Pancreas (tissue), 10 donors: ENCODE data around the gene CEBPZOS. TPM values are rescaled to one million over a fixed set of nuclear protein-coding genes. Genes with fewer than 3 reads are reported as not detected.

ENCODE experiments used
- ATAC-seq, 4 donors: fragments of 200-7000 bp; cut with Tn5 transposase; one replicate each; pipeline versions ENCODE4 v1.8.0 to v1.9.1; 2020; ENCODE audit warnings: mild to moderate bottlenecking in 4 of 4, moderate library complexity in 4 of 4
- DNase-seq, 6 donors: peaks; one replicate each; pipeline ENCODE4 v3.0.0-alpha.2; 2020
- FAIRE-seq: peaks from 2 replicates; lab custom pipeline; 2012; peaks lifted over from hg19 to GRCh38; lab: Jason Lieb, UNC
- H3K27ac ChIP-seq, 4 donors: fragments of 200-600 bp; sonication (generic); 1 replicate in 3 of 4; 2 replicates in 1 of 4; pipeline versions ENCODE4 v1.5.0 to v1.8.0; 2020
- H3K27me3 ChIP-seq, 4 donors: fragments of 200-600 bp; one replicate each; pipeline ENCODE4 v1.8.0; 2021
- H3K36me3 ChIP-seq, 3 donors: fragments of 200-600 bp; sonication (generic) in 1 of 3; one replicate each; pipeline versions ENCODE4 v1.5.0 to v1.8.0; 2020 to 2021
- H3K4me1 ChIP-seq, 3 donors: fragments of 200-600 bp; one replicate each; pipeline ENCODE4 v1.8.0; 2021
- H3K4me3 ChIP-seq, 4 donors: fragments of 200-600 bp; sonication (generic) in 2 of 4; one replicate each; pipeline versions ENCODE4 v1.5.0 to v1.8.0; 2020 to 2021
- H3K9me3 ChIP-seq, 4 donors: fragments of 200-600 bp; one replicate each; pipeline ENCODE4 v1.8.0; 2021
- CTCF ChIP-seq, 4 donors: fragments of 200-600 bp; sonication (generic) in 3 of 4; IDR thresholded peaks; one replicate each; pipeline versions ENCODE4 v1.5.0 to v1.8.0; 2021; ENCODE audit warnings: antibody characterized with exemption in 4 of 4
- WGBS, 2 donors: extraction: QIAGEN DNeasy Blood & Tissue Kit; methylation state at CpG; one replicate each; pipeline ENCODE4 v1.1.7; 2013; 5-methylcytosine and 5-hydroxymethylcytosine counted together
- intact Hi-C, 3 donors: fragments of 100-400 bp; cut with DNase I; formaldehyde crosslinking; loops; one replicate each; pipeline versions ENCODE4 v1.11.1 to v1.14.2; 2022
- polyA plus RNA-seq, 2 donors: library from polyadenylated mRNA; stranded (reverse); fragments of 200-250 nt; gene quantifications; one replicate each; pipeline ENCODE4 v1.2.3, GENCODE V29; 2013
- total RNA-seq, 6 donors: library from RNA; stranded (reverse); fragmentation: NEBNext Ultra II Directional in 4 of 6; extraction: Animal tissue kit (Norgen Biotek cat#: 25700) in 4 of 6; gene quantifications; one replicate each; pipeline versions ENCODE4 v1.2.1 to v1.2.4, GENCODE V29; 2021 to 2023
- donor health status: healthy with polysubstance abuse.
- donor health status: DM: no; HTN: no; CAD: no; lungs with moderate emphysema.
- donor health status: DM: no; HTN: no; CAD: no.
- donor health status: control.
- donor health status: control.
- donor health status: Bipolar disorder and iron deficiency.
- donor health status: DM: yes; HTN: yes; CAD: no.
- donor health status: DM: no; HTN: no; CAD: no.
- donor health status: DM: no; HTN: no; CAD: no.
- donor health status: DM: yes; HTN: yes; CAD: no.

CEBPZOS gene
- total and polyA plus RNA-seq, 8 donors = 13.7 to 35.3 (median 16.4) TPM

- Histone ChIP-seq H3K36me3 (peaks cover 0 to 17% (median 5%) of the 10 kb centered on the region in 3 donors), H3K27ac (no peak overlapping the region), H3K27me3 (no peaks in the 10 kb centered on the region), H3K4me3 (no peak overlapping the region), H3K9me3 (no peaks in the 10 kb centered on the region), H3K4me1 (peaks cover 8 to 24% (median 13%) of the 10 kb centered on the region in 3 donors)
- ATAC-seq = no peak
- no peak for DNase-seq
- no peak for FAIRE-seq
- intact Hi-C loops = no loop called here
- no peak for TF ChIP-seq CTCF (IDR thresholded peaks at IDR 0.05)
- WGBS, 2 donors = 95 to 96% methylated on average over 3 of the region's 3 CpGs
Measured at GRCh38 chr2:37228788-37229187, 32.5 kb downstream of the CEBPZOS start.

GRCh38 chr2:37230581-37230980, 34.3 kb downstream of the CEBPZOS start:
- Histone ChIP-seq H3K27me3 (no peaks in the 10 kb centered on the region), H3K4me1 (peaks cover 8 to 20% (median 13%) of the 10 kb centered on the region in 3 donors), H3K27ac (peak overlapping the region in 2 of 4 donors; percentile 89 to 92), H3K9me3 (no peaks in the 10 kb centered on the region), H3K4me3 (peak overlapping the region; percentile 59 to 88 (median 66)), H3K36me3 (peaks cover 0 to 17% (median 5%) of the 10 kb centered on the region in 3 donors)
- FAIRE-seq (no peak), ATAC-seq (peak in 3 of 4 donors; percentile 2 to 5 (median 2)), DNase-seq (no peak)
- TF ChIP-seq CTCF (IDR thresholded peaks at IDR 0.05) = no peak
- intact Hi-C loops = no loop called here
- WGBS, 2 donors = 1% methylated on average over 8 of the region's 8 CpGs

- Histone ChIP-seq H3K4me3 (peak within 1 kb of the TSS; percentile 59 to 88 (median 66)), H3K27me3 (no peaks in the 10 kb centered on the region), H3K9me3 (no peaks in the 10 kb centered on the region), H3K4me1 (peaks cover 8 to 20% (median 13%) of the 10 kb centered on the region in 3 donors), H3K36me3 (peaks cover 0 to 17% (median 5%) of the 10 kb centered on the region in 3 donors), H3K27ac (peak within 1 kb of the TSS; percentile 81 to 92 (median 86))
- 0% methylated on average over 73 of the region's 73 CpGs for WGBS, 2 donors
- intact Hi-C loops = no loop called here
- no peak for TF ChIP-seq CTCF (IDR thresholded peaks at IDR 0.05)
- FAIRE-seq (no peak), ATAC-seq (peak; percentile 98 to 99 (median 98)), DNase-seq (peak; percentile 85 to 93 (median 89))
Measured at GRCh38 chr2:37231241-37232130, 35.2 kb downstream of the CEBPZOS start, which contains the start of the genes CEBPZ and NDUFAF7. Gene CEBPZ (minus strand): TSS chr2:37231596. CDS start chr2:37231567, 29 bp downstream. Gene NDUFAF7 (plus strand): TSS chr2:37231658. CDS start chr2:37231706, 48 bp downstream.

- 10% methylated on average over 18 of the region's 18 CpGs for WGBS, 2 donors
- peaks cover 8 to 20% (median 13%) of the 10 kb centered on the region in 3 donors for H3K4me1 ChIP-seq
- DNase-seq (peak in 3 of 6 donors; percentile 20 to 51 (median 30)), FAIRE-seq (no peak), ATAC-seq (peak; percentile 19 to 45 (median 36))
- H3K9me3 ChIP-seq = no peaks in the 10 kb centered on the region
- H3K27me3 ChIP-seq = no peaks in the 10 kb centered on the region
- peak overlapping the region in 3 of 4 donors; percentile 81 to 92 (median 84) for H3K27ac ChIP-seq
- intact Hi-C loops = no loop called here
- peak overlapping the region; percentile 59 to 88 (median 66) for H3K4me3 ChIP-seq
- peaks cover 0 to 13% (median 9%) of the 10 kb centered on the region in 3 donors for H3K36me3 ChIP-seq
- TF ChIP-seq CTCF (IDR thresholded peaks at IDR 0.05) = no peak
Measured at GRCh38 chr2:37232131-37232933, 36.0 kb downstream of the CEBPZOS start.
